Large intestine (tissue), 1 donor: Measurements from ENCODE around the gene PTPN14. TPM values are rescaled to one million over a fixed set of nuclear protein-coding genes. Genes with fewer than 3 reads are reported as not detected.

Experiments
- polyA plus RNA-seq: library from polyadenylated mRNA; unstranded; fragments of 120-200 nt; gene quantifications from one replicate; pipeline ENCODE4 v1.2.1, GENCODE V29; 2013

PTPN14 gene
- polyA plus RNA-seq, 1 donor, result 10.2 TPM

Other genes starting within 250 kb of the PTPN14 start
- 30.3 TPM for gene CENPF, start 51.6 kb upstream of the PTPN14 start, polyA plus RNA-seq